A673 (cell line): ENCODE measurements around the gene MYO18B. TPM values are rescaled to one million over a fixed set of nuclear protein-coding genes. Genes with fewer than 3 reads are reported as not detected.

Source experiments
- BruUV-seq: library from RNA; stranded (reverse); fragments of 400-500 nt; replicated peaks from 2 replicates; lab custom pipeline; 2021; lab: Mats Ljungman, UMichigan
- CTCF ChIA-PET: fragments of 300-600 bp; sonication (Branson Sonifier 250); formaldehyde crosslinking; loops from one replicate; lab custom pipeline; 2022; ENCODE audit warnings: antibody characterized with exemption; lab: Charles Lee
- POLR2A ChIA-PET: fragments of 300-600 bp; sonication (Branson Sonifier 250); formaldehyde crosslinking; loops from one replicate; lab custom pipeline; 2022; ENCODE audit warnings: antibody characterized with exemption; ENCODE audit not compliant: low non-redundant PET; lab: Charles Lee
- DNase-seq: peaks from one replicate; pipeline ENCODE4 v3.0.0-alpha.2; 2015; ENCODE audit warnings: low spot score
- H3K27ac ChIP-seq: fragments of 200-600 bp; sonication (generic); 2 replicates; pipeline ENCODE4 v1.5.1; 2016; ENCODE audit warnings: mixed run types, low read depth, mild to moderate bottlenecking, mixed read lengths, antibody characterized with exemption, low read length; ENCODE audit not compliant: poor library complexity, severe bottlenecking
- H3K27me3 ChIP-seq: fragments of 200-600 bp; sonication (generic); replicated peaks from 2 replicates; pipeline ENCODE4 v1.6.1; 2017; ENCODE audit warnings: mixed run types, low read depth, mild to moderate bottlenecking, mixed read lengths, antibody characterized with exemption, low read length; ENCODE audit not compliant: insufficient read depth, poor library complexity
- H3K36me3 ChIP-seq: fragments of 200-600 bp; sonication (generic); 2 replicates; pipeline ENCODE4 v1.6.1; 2016; ENCODE audit warnings: mixed run types, mild to moderate bottlenecking, mixed read lengths, antibody characterized with exemption, low read length; ENCODE audit not compliant: insufficient read depth, poor library complexity, severe bottlenecking
- H3K4me1 ChIP-seq: fragments of 200-600 bp; sonication (generic); 2 replicates; pipeline ENCODE4 v1.6.1; 2017; ENCODE audit warnings: mixed run types, mild to moderate bottlenecking, mixed read lengths, antibody characterized with exemption, low read length; ENCODE audit not compliant: insufficient read depth, poor library complexity, severe bottlenecking
- H3K4me3 ChIP-seq: fragments of 200-600 bp; sonication (generic); 2 replicates; pipeline ENCODE4 v1.5.1; 2016; ENCODE audit warnings: low read depth, mixed run types, mild to moderate bottlenecking, mixed read lengths, low read length; ENCODE audit not compliant: poor library complexity, severe bottlenecking
- H3K9me3 ChIP-seq: fragments of 200-600 bp; sonication (generic); 2 replicates; pipeline ENCODE4 v1.6.1; 2016; ENCODE audit warnings: mixed run types, low read depth, mild to moderate bottlenecking, mixed read lengths, antibody characterized with exemption, low read length; ENCODE audit not compliant: poor library complexity, severe bottlenecking
- EZH2 ChIP-seq: fragments of 200-600 bp; sonication (generic); IDR thresholded peaks from 2 replicates; pipeline ENCODE4 v1.6.1; 2017; ENCODE audit warnings: borderline replicate concordance, low read depth, mild to moderate bottlenecking, mixed read lengths, antibody characterized with exemption, low read length; ENCODE audit not compliant: poor library complexity, severe bottlenecking
- intact Hi-C: fragments of 100-400 bp; cut with micrococcal nuclease; formaldehyde crosslinking; loops from one replicate; pipeline ENCODE4 v1.10.0; 2022; ENCODE audit not compliant: unreplicated experiment
- total RNA-seq: library from RNA; stranded (reverse); gene quantifications from 2 replicates; pipeline ENCODE4 v1.2.3, GENCODE V29; 2021
- TF ChIP-seq, protein P1 (sequence below): fragments of 300-800, 200-600 bp; sonication (generic); conservative IDR thresholded peaks from 2 replicates; pipeline ENCODE4 v1.5.1; 2017; ENCODE audit warnings: low read depth, mild to moderate bottlenecking, antibody characterized with exemption, low read length, moderate library complexity, mixed read lengths

MYO18B gene
- total RNA-seq, 1 experiment from 2014 or later, result not detected

- H3K4me3 ChIP-seq, result no peak overlapping the region
- DNase-seq, result no peak
- TF ChIP-seq, protein P1, sequence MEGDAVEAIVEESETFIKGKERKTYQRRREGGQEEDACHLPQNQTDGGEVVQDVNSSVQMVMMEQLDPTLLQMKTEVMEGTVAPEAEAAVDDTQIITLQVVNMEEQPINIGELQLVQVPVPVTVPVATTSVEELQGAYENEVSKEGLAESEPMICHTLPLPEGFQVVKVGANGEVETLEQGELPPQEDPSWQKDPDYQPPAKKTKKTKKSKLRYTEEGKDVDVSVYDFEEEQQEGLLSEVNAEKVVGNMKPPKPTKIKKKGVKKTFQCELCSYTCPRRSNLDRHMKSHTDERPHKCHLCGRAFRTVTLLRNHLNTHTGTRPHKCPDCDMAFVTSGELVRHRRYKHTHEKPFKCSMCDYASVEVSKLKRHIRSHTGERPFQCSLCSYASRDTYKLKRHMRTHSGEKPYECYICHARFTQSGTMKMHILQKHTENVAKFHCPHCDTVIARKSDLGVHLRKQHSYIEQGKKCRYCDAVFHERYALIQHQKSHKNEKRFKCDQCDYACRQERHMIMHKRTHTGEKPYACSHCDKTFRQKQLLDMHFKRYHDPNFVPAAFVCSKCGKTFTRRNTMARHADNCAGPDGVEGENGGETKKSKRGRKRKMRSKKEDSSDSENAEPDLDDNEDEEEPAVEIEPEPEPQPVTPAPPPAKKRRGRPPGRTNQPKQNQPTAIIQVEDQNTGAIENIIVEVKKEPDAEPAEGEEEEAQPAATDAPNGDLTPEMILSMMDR, result no peak
- no peak for TF ChIP-seq EZH2
- CTCF ChIA-PET, result no interaction called here
- H3K4me1 ChIP-seq, result no peaks in the 10 kb centered on the region
- POLR2A ChIA-PET, result no interaction called here
- H3K27ac ChIP-seq, result no peak overlapping the region
- peaks cover 3% of the 10 kb centered on the region for H3K27me3 ChIP-seq
- H3K36me3 ChIP-seq, result no peaks in the 10 kb centered on the region
- BruUV-seq, result no TSS peak
- intact Hi-C loops, result no loop called here
- H3K9me3 ChIP-seq, result no peaks in the 10 kb centered on the region
Measured at GRCh38 chr22:25956801-25957200, 214.8 kb downstream of the MYO18B start.

DNA sequence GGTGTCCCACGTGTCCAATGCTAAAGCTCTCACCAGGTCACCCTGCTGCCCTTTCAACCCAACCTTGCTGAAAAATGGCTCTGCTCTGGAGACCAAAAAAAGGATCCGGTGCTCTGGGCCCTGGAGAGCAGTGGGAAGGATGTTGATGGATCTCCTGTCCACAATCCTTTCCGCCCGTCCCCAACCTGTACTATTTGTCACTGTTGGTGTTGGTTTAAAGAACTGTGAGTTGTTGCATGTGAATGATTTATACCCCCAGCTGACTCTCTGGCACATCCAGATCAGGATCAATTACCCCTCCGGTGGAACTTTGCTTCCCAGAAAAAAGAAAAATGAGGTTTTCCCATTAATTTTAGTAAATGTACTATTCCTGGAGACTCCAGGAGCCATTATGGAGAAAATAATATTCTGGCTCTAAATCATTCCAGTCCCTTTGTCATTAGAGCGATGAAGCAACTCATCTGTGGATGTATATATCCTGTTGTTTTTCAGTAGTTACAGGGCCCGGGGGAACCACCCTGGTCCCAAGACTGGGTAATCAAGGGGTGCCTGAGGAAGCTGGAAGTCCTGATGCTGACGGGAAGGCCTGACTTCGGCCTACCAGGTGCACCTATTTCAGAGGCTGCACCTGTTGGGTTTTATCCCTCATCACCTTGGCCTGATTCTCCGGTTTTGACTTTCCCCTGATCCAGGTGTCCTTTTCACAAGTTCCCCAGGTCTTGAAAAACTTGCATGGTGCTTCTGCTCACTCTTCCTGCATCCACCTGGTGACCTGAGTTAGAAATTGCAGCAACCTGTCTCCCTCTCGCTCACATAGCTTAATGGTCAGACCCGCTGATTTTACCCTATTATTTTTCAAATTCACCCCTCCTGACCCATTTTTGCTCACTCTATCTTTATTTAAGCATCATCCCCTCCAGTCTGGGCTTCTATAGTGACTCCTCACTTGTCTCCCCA, 218.1 kb downstream of the MYO18B start:
- DNase-seq, result no peak
- POLR2A ChIA-PET, result no interaction called here
- Histone ChIP-seq H3K4me1 (no peaks in the 10 kb centered on the region), H3K27ac (no peak overlapping the region), H3K27me3 (peaks cover 3% of the 10 kb centered on the region), H3K9me3 (no peaks in the 10 kb centered on the region), H3K36me3 (no peaks in the 10 kb centered on the region), H3K4me3 (no peak overlapping the region)
- no peak for TF ChIP-seq EZH2
- TF ChIP-seq, protein P1, result no peak
- intact Hi-C loops, result no loop called here
- CTCF ChIA-PET, result no interaction called here
- BruUV-seq, result no TSS peak

GRCh38 chr22:25961699-25962098, 219.7 kb downstream of the MYO18B start:
- H3K36me3 ChIP-seq, result no peaks in the 10 kb centered on the region
- intact Hi-C loops, result no loop called here
- no peak overlapping the region for H3K4me3 ChIP-seq
- no peak for DNase-seq
- BruUV-seq, result no TSS peak
- CTCF ChIA-PET, result no interaction called here
- peaks cover 3% of the 10 kb centered on the region for H3K4me1 ChIP-seq
- H3K27me3 ChIP-seq, result peaks cover 3% of the 10 kb centered on the region
- no peaks in the 10 kb centered on the region for H3K9me3 ChIP-seq
- no peak for TF ChIP-seq EZH2
- TF ChIP-seq, protein P1, result no peak
- no peak overlapping the region for H3K27ac ChIP-seq
- POLR2A ChIA-PET, result no interaction called here
